NCI-H1092 (cell line): ENCODE results near the gene HCN2.
A peak's percentile ranks its signal among the peaks of the same experiment; 100 is the strongest.

Experiments
- DNase-seq: peaks from one replicate; lab custom pipeline; 2025; lab: John Stamatoyannopoulos, UW

Gene HCN2

DNA sequence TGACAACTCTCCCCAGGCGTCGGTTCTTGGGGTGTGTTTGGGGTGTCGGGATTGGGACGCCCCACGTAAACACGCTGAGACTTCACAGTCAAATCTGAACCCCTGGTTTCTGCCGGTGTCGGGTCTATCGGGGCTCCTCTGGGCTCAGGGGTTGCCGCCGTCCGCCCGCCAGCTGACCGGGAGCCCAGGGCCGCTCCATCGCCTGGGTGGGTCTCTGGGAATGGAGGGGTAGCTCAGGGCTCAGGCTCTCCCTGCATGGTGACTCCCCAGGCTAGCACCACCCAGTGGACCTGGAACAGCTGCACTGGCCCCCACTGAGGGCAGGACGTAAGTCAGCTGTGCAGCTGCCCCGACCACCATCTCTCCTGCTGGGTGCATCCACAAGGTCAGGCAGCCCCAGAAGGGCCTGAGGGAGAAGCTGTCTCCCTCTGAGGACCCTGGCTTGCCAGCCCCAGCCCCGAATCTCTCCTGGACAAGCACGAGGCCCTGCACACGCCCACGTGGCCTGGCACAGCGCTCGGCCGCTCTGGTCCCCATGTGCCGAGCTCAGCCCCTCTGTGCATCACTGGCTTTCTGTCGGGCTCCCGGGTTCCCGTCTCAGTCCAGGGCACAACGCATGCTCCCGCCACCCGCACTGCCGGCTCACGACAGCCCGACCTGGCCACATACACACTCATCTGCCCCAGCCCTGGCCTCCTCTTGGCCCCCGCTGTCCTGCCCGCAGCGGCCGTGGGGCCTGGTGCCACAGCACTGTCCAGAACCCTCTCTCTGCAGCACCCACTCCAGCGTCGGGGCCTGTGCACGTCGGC lies 67.3 kb downstream of the HCN2 start:
- DNase-seq: no peak

DNA sequence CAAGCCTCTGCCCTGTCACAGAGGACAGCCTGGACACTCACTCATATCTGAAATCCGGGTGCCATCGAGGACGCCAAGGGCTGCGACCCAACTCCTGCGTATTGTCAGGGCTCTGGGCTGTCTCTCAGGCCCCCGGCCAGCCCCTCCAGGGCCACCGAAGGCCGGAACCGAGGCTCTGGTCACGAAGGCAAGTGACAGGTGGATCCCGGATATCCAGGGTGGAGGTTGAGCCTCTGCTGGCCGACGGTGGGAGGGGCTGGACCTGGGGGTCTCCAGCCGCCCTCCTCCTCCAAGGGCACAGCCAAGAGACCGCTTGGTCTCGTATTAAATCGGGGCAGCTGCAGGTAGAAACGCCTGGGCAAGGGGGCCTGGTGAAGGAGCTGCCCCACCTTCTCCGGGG lies 67.9 kb downstream of the HCN2 start:
- no peak for DNase-seq

DNA sequence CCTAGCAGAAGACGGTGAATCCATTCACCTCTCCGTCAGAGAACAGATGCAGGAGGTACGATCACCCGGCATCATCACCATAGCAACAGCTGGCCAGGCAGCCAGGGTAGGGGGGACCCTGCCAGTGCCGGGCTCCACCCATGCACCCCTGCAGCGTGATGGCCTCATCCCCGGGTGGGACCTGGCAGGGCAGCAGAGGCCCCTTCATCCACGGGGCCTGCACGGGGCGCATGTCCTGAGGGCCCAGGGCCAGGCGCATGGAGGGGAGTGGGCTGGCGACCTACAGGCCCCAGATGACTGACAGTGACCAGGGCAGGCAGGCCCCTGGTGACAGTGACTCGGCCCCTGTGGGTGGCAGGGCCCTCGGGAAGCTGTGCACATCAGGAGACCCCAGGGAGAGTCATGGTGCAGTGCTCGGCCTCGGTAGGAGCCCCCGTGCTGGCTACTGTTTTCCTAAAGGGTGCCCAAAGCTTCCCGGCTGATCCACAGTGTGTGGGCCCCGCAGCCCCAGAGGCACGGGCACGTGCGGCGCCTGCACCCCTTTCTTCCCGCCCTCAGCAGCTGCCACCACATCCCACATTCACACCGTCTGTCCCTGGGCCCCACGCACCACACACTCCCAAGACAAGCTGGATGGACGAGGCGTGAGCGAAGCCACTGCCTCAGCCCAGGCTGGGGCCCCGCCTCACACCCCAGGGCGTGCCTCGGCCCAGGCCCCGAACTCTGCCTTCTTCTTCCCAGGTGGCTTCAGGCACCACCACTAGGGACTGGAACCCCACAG lies 68.6 kb downstream of the HCN2 start:
- no peak for DNase-seq

DNA sequence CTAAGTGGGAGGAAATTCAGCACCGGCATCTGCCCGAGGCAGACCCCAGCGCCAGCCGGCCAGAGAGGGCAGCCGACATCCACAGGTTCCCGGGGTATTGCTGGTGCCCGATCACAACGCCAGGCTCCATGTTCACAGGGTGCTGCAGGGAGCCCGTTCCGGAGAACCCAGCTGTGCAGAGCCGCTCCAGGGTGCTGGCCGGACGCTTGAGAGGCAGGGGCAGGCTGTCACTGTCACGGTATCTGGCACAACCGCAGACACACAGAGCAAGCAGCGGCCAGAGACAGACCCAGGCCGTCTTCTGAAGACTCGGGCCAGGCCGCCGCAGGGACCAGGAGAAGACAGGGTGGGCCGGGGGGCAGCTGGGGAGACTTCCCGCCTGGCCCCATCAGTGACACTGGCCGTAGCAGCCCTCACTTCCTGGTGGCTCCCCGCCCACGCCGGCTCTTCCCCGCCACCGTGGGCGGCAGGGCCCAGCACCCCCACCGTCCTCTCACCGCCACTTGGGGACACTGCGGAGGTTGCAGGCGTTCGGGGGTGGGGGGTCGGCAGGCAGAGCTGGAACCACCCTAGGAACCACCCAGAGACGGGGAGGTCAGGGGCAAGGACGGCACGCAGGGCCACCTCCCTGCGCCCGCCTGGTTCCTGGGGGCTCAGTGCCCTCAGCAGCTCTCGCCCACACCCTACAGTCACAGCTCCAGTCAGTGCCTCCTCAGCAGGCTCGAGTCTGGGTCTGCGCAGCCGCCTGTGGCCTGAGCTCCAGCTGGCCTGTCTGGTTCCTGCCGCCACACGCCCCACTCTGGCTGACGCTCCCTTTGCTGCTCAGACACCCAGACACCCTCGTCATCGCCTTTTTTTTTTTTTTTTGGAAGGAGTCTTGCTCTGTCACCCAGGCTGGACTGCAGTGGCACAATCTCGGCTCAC lies 69.5 kb downstream of the HCN2 start:
- DNase-seq: no peak

DNA sequence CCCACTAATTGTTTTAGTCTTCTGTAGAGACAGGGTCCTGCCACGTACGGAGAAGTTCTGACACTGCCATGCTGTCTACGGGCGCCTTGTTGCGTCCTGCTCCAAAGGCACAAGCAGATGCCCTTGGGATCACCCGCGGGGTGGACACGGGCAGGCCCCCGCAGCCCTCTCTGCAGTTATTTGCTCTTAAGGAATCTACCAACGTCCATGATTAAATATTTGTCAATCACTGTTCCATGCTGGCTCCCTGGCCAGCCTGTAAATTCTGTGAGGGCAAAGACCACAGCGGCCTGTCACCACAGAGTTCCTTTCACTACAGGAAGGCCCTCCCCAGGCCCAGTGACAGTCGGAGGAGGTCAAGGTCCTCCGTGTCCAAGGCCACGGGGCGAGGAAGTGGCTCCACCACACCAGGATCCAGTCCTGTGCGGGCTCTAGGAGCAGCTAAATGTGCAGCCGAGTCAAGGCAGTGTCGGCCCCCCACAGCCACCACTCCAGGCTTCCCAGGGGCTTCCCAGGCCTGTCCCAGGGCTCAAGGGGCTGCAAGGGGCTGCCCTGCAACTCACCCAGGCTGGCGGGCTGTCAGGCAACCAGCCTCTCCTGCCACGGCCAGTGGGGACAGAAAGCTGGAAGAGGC lies 71.2 kb downstream of the HCN2 start:
- no peak for DNase-seq

DNA sequence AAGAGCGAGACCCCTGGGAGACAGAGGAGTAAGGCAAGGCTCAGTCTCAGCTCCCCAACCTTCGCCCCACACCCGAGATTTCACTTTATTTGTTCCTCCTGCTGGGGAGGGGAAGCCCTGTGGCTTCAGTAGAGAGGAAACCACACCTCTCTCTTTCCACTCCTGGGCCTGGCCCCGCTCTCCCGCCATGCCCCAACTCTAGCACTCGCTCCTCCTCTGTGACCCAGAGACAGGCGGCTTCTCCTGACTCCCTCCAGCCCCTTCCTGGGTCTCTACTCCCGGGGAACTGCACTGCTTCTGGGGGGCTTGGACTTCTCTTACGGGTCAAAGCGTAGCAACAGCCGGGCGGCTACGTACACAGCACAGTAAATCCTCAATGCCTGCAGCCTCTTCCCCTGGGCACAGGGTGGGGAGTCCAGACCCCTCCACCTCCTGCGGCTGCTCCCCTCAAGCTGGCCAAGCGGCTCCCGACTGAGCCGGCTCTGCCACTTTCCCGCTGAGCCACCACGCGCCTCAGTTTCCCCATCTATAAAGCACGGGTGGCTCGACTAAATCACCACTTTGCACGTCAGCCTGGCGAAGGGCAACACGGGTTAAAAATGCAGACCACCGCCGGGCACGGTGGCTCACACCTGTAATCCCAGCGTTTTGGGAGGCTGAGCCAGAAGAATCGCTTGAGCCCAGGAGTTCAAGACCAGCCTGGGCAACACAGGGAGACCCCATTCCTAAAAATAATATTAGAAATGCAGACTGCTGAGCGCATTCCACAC lies 71.9 kb downstream of the HCN2 start:
- DNase-seq: no peak

DNA sequence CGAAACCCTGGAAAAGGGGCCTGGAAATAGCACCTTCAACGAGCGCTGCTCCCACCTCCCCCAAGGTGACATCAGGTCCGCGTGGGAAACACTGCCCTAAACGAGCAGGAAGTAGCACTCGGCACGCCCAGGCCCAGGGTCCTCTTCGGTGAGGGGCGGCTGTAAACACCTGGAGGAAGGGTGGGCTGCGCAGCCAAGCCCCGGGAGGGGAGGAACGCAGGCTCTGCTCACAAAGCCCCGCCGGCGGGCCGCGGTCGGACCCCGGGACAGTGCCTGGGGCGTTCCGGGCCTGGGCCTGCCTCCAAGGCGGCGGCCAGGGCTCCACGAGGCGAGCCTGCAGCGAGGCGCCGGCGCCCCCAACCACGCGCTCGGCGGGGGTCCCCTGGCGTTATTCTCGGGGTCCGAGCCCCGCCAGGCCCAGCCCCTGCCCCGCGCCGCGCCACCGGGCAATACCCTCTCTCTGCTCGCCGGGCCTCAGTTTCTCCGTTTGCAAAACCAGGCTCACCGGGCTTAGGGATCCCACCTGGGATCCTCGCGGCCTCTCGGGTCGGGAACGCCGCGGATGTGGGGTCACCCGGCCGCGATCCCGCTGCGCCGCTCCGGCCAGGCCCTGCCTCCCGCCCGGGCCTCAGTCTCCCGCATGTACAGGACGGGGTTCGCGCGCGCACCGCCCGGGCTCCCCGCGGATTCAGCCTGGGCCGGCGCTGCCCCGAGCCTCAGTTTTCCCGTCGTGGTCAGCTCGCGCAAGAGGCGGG lies 72.7 kb downstream of the HCN2 start:
- DNase-seq: peak; percentile 12

DNA sequence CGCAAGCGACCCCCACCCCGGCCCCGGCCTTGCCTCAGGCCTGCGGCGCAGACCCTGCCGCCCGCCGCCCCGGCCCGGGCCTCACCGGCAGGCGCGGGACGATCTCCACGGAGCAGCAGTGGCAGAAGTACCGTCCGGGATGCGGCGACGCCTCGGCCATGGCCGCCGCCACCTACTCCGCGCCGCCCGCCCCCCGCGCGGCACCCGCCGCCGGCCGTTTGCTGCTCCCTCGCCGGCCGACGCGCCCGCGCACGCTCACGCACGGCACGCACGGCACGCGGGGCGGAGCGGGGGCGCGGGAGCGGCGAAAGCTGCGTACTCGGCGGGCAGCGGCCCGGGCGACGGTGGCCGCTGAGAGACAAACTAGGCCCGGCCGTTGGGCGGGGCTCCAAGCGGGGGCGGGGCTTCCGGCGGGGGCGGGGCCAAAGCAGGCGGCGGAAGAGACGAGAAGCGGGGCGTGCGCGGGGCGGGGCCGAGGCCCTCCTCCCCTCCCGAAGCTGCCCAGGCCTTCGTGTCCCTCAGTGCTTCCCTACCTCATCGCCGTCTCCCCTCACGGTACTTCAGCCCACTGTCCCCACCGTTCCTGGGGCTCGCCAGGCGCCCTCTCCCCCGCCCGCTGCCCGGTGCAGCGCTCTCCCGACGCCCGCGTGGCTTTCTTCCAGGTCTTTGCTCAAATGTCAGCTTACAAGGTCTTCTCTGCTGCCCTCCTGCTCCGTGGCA lies 73.4 kb downstream of the HCN2 start, which contains the start of gene RNF126:
Gene RNF126 (minus strand): TSS at position 253 of the 720 bp plus-strand sequence. CDS start 93 bp downstream, at position 160.
- DNase-seq: peak; percentile 91

DNA sequence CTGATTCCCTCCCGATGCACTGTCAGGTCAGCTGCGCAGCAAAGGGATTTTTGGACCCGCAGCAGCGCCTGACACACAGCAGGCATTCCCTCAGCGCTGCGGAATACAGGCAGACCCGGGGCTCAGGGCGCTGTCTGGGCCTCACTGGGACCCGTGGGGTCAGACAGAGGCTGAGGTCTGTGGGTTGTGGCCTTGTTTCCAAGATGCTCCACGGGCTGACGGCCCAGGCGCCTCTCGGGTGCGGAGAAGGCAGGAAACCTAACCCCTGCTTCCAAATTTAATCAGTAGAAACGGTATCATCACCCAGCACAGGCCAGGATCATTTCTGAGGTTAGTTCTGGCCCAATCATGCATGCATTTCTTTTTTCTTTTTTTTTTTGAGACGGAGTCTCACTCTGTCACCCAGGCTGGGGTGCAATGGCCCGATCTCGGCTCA lies 74.0 kb downstream of the HCN2 start:
- no peak for DNase-seq

DNA sequence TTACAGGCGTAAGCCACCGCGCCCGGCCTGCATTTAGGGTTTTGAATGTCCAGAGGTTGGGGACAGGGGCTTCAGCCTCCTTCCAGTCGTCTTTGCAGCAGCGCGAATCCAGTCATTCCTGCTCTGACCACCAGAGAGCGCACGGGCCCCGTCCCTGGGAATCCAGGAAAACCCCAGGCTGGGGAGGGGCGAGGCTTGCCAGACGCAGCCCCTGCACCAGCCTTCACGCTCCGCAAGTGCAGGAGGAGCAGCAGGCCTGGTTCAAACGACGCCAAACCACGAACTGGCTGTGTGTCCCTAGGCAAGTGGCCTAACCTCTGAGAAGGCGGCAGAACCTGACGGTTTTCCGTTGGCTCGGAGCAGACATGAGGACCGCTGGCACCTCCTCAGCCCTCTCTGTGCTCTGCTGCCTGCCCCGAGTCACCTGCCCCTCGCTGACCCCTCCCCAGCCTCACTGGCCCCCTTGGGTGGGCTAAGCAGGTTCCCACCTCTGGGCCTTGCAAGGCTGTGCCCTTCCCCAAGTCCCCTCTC lies 75.3 kb downstream of the HCN2 start:
- peak; percentile 79 for DNase-seq
